Ramos (cell line): ENCODE data around the gene CNTLN.
"Not testable (repeated sequence)": the region's sequence is repeated elsewhere in the genome, so short reads cannot be mapped to it uniquely, and the experiment has no call there.

Experiments
- in situ Hi-C: fragments of 300-500 bp; cut with MboI; formaldehyde crosslinking; loops from one replicate; pipeline ENCODE4 v1.14.3; 2022; ENCODE audit warnings: low sequenced_read_pairs; ENCODE audit not compliant: unreplicated experiment

CNTLN gene

DNA sequence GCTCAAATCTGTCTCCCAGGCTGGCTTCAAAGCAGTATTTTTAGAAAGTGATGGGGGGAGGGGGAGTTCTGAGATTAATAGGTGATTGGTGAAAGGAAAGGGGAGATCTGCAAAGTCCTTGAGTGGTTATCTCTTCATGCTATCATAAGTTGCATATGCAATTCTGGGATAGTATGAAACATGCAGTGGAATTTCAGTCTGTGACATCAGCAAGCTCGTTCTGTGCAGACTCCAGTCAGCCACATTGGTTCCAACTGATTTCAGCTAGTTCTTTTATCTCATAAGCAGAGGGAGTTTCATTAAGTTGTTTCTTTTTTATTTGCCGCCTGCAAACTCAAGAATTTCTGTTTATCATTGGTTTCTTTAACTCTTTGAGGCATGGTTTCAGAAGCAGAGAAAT lies 263.5 kb downstream of the CNTLN start:
- in situ Hi-C loops, result no loop called here

DNA sequence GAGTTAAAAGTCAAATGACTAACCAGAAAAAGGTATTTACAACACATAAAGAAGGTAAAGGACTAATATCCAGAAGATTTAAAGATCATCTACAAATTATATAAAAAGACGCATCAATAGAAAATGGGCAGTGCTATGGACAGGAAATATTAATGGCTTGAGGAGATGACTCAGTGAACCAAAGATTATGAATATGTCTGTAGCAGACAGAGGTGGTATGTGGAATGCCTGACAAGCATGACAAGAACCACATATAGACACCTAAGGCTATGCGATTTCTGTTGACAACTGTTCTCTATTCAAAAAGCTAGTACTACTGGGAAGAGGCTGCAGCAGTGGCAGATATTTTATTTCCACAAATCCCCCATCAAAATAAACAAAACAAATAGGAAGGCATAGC lies 267.0 kb downstream of the CNTLN start:
- in situ Hi-C loops, result no loop called here

DNA sequence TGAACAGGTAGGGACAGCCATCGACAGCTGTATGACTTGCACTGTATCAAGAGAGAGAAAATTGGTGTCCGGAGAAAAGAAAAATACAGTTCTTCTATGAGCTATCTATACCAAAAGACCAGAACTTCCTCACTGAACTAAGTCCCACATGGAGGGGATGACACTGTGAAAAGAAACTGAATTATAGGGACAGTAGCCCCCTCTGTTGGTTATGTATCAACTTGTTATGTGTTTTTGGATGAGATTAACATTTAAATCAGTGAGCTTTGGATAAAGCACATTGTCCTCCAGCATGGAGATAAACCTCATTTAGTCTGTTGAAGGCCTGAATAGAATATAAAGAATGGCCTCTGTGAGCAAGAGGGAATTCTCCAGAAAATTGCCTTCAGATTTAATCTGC lies 267.5 kb downstream of the CNTLN start:
- in situ Hi-C loops, result no loop called here

DNA sequence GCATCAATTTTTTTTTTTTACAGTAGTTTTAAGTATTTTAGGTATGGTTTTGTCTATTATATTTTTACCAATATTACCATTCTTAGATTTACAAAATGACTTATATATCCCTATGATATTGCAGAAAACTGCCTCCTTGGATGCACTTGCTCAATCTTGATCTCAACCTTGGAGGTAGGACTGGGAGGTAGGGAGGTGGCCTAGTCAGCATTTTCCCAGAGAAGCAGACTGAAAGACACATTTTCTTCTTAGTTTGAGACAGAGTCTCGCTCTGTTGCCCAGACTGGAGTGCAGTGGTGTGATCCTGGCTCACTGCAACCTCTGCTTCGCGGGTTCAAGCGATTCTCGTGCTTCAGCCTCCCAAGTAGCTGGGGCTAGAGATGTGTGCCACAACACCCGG lies 268.7 kb downstream of the CNTLN start:
- in situ Hi-C loops, result no loop called here

DNA sequence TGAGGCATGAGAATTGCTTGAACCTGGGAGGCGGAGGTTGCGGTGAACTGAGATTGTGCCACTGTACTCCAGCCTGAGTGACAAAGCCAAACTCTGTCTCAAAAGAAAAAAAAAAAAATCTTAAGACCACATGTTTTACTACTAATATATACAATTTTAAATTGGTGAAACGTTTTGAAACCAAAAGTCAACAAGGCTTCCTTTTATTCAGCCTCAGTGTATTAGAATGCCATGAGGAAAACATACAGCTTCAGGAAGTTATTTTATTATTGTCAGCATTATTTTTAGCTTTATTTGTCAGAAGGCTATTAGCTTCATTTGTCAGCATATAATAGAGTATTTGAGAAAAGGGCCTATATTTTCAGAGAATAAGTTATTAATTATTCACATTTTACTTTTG lies 280.1 kb downstream of the CNTLN start:
- in situ Hi-C loops, result no loop called here

DNA sequence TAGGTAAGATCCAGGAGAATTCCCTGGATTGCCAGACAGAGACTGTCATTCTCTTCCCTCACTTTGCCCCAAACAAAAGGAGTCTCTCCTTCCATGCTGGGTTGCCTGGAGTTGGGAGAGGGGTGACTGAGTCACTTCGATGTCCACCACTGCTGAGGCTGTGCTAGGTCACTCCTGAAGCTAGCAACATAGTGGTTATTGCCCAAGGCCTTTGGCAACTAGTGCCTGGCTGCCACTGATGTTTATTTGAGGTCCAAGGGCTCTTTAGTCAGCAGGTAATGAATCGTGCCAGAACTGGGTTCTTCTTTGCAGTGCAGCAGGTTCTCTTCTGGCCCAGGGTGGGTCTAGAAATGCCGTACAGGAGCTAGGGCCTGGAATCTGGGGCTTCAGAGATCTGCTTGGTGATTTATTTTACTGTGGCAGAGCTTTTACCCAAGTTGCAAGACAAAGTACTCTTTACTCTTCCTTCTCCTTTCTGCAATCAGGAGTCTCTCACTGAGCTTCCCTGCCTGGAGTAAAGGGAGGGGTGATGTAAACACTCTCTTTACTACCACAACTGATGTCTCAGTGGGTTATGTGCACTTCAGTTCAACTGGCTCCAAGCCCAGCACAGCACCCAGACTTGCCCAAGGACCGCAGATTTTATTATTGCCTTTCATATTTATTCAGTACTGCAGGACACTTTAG lies 288.3 kb downstream of the CNTLN start:
- in situ Hi-C loops, result no loop called here

DNA sequence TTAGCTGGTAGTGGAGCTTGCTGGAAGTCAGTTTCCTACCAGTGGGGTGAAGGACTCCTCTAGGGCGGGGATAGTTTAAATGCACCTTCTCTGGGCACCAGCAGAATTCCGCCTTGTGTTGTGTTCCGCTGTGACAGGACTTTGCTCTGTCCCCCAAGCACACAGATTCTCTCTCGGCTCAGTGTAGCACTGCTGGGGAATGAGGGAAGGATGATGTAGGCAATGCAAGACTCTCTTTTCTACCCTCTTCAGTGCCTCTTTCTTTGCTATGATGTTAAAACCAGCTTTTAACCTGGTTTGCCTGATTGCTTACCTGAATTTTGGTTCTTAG lies 288.8 kb downstream of the CNTLN start:
- in situ Hi-C loops, result no loop called here

DNA sequence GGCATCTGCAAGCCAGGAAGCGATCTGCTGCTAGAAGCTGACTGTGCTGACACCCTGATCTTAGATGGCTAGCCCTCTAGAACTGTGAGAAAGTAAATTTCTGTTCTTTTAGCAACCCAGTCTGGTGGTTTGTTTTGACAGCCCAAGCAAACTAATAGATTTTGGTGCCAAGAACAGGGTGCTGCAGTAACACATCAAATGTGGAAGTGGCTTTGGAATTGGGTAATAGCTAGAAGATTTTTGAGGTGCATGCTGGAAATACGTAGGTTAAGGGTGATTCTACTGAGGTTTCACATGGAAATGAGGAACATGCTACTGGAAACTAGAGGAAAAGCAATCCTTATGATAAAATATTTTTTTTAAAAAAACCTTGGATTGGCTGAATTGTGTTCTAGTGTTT lies 290.5 kb downstream of the CNTLN start:
- in situ Hi-C loops, result no loop called here

DNA sequence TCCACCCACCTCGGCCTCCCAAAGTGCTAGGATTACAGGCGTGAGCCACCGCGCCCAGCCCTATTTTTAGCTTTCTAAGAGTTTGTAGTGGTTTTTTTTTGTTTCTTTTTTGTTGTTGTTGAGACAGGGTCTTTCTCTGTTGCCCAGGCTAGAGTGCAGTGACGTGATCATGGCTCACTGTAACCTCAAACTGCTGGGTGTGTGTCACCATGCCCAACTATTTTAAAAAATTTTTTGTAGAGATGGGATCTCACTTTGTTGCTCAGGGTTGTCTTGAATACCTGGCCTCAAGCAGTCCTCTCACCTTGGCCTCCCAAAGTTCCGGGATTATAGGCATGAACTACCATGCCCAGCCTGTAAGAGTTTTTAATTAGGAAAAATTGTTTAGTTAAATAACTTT lies 298.7 kb downstream of the CNTLN start:
- in situ Hi-C loops, result no loop called here

DNA sequence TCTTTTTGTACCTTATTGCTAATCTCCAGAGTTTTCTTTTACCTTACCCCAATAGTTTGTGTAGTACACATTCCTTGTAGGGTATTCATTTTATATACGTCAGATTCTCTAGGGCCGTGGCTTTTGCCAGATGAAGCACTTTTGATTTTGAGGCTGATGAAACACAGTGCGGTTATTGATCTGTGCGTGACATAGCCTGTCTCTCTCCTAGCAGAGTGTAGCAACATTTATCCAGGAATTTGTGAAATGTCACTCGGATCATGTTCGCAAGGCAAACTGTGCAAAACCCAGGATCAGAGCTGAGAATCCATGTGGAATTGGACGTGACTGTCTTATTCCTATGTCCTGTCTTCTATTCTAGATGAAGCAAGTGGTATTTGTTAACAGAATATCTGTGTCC lies 302.0 kb downstream of the CNTLN start:
- in situ Hi-C loops, result no loop called here

DNA sequence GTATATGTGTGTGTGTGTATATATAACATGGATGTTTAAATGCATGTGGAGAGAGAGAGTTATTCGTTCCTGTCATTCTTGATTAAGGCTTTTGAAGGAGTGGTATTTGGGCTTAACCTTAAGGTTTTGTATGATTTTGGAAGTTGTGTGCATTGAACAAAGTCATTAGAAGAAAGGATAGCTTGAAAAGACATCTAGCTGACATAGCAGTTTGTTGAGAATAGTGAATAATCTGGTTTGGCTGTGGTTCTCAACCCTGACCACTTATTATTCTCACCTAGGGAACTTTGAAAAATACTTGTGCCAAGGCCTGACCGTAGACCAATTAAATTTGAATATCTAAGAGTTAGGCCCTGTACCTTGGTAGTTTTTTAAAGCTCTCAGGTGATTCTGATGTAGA lies 303.0 kb downstream of the CNTLN start:
- in situ Hi-C loops, result no loop called here

DNA sequence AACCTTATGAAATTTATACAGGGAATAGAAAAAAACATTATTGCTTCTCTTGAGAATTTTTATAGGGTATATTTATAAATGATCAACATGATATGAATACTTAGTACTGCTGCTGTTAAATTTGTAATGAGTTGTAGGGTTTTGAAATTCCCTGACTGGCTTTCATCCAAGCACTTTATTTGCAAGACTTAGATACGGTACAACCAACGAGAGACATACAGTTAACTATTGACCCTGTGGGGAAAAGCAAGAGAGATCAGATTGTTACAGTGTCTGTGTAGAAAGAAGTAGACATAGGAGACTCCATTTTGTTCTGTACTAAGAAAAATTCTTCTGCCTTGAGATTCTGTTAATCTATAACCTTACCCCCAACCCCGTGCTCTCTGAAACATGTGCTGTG lies 310.3 kb downstream of the CNTLN start:
- in situ Hi-C loops, result not testable (repeated sequence)

DNA sequence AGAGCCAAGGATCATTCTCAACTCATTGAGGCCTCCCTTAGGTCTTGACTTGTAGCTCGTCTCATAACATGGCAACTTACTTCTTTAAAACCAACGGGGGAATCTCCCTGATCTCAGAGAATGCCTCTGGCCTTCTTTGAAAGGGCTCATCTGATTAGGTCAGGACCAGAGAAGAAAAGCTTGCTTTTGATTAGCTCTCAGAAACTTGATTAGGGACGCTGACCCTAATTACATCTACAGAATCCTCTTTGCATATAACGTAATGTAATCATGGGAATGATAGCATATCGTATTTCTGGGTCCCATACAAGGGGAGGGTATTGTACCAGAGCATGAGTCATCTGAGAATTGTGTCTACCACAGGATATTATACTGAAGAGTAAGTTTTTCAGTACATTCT lies 318.9 kb downstream of the CNTLN start:
- in situ Hi-C loops, result loop anchor here (10.0 kb wide), 1 partner anchor 339 kb away; no protein-coding TSS in a partner anchor

DNA sequence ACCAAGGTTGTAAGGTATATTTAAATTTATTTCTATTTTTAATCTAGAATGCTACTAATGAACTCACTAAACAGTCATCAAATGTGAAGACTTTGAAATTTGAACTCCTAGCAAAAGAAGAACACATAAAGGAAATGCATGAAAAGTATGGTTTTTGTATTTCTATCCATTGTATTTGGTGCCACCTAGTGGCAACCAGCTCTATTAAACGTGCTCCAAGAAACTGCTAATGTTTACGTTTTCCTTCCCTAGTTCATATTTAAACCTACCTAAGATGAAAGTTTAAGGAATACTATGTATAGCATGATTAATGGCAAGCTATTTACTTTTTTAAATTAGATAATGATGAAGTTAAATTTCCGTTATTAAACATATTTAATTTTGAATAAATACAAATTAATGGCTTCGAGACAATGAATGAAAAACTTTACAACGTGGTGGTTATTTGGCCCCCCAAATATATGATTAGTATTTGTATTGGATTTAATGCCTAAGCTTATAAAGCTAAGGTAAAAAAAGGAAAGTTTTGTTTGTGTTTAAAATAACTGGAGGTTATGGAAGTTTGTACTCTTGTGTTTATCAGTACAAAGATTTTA lies 328.1 kb downstream of the CNTLN start:
- in situ Hi-C loops, result no loop called here

DNA sequence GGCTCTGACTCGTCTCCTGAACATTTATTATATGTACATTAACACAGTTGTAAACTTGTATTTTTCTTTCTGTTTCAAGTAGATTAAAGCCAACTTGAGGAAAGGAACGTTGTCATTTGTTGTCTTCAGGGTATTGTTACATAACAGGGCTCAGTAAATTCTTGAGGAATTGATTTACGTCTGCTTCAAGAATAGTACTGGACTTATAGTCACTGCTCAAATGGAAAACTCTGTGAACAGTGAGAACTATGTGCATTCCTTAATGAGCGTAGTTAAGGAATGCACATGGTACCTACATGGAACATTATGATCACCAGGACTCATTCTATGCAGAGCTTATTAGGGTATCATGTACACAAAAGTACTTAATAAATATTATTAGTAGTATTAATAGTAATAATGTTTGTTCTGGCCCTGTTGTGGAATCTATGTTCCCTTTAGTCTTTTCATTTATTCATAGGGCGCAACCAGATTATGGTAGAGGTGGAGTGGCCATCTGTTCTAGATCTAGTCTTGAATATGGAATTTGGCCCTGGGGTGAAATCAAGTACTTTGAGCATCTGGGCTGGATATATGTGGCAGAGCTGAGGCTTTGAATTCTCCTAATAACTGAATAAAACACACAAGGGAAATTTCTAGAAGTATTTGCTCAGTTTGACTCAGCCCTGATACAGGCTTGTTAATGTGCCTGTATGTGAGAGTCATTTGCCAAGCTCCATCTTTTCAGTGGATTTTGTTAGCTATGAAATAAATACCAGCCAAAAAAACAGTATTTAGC lies 335.4 kb downstream of the CNTLN start:
- in situ Hi-C loops, result no loop called here

DNA sequence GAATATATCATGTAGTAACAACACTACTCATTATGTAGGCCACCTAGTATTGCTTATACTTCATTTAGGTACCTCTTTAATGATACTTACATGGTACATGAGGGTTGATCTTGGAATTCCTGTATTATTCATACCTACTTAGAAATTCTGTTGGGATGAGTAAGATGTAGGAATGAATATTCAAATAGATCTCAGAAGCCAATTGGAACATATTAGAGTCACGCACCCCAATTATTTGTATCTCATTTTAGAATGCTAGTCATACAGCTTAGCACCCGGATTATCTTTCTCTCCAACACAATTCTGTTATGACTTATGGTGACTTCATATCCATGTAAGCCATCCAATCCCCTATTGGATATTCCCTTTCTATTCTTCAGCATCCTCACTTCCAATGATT lies 337.3 kb downstream of the CNTLN start:
- in situ Hi-C loops, result no loop called here

DNA sequence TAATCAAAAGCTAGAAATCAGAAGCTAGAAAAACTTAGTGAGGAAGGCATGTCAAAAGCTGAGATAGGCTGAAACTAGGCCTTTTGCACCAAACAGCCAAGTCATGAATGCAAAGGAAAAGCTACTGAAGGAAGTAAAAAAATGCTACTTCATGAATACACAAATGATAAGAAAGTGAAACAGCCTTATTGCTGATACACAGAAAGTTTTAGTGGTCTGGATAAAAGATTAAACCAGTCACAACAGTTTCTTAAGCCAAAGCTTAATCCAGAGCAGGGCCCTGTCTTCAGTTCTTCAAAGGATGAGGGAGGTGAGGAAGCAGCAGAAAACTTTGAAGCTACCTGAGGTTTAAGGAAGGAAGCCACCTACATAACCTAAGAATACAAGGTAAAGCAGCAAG lies 341.6 kb downstream of the CNTLN start:
- in situ Hi-C loops, result no loop called here

DNA sequence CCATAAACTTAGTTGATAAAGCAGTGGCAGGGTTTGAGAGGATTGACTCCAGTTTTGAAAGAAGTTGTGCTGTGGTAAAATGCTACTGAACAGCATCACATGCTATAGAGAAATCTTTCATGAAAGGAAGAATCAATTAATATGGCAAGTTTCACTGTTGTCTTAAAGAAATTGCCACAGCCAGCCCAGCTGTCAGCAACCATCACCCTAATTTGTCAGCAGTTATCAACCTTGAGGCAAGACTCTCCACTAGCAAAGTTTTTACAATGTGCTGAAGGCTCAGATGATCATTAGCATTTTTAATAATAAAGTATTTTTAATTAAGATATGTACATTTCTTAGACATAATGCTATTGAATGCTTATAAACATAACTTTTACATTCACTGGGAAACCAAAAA lies 343.0 kb downstream of the CNTLN start:
- in situ Hi-C loops, result no loop called here

DNA sequence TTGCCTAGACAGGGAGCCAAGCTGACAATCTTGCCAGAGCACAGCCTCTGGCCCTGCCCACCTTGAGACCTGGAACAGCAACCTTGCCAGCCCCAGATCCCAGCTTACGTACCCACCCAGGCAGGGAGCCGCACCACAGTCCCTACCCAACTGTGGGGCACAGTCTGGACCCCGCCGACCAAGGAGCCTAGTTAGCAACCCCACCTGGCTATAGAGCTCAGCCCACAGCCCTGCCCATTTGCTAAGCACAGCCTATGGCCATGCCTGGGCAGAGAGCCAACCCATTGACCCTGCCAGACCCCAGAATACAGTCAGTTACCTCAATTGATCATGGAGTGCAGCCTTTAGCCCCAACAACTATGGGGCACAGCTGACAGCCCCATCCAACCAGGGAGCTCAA lies 346.1 kb downstream of the CNTLN start:
- in situ Hi-C loops, result no loop called here

DNA sequence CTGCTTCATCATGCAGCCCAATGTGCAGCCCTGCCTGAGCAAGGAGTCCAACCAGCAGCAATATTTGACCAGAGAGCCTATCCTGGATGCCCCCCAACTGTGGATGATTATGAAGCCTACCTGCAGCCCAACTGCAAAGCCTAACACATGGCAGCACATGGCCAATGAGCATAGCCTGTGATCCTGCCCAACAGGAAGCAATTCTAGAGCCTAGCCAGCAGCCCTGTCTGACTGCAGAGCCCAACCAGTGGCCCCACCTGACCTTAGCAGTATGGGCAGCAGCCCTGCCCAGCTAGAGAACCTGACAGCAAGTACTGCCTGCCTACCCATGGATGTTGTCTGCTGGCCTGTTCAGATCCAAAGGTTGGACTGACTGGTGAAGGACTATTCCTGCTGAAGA lies 346.7 kb downstream of the CNTLN start:
- in situ Hi-C loops, result no loop called here

DNA sequence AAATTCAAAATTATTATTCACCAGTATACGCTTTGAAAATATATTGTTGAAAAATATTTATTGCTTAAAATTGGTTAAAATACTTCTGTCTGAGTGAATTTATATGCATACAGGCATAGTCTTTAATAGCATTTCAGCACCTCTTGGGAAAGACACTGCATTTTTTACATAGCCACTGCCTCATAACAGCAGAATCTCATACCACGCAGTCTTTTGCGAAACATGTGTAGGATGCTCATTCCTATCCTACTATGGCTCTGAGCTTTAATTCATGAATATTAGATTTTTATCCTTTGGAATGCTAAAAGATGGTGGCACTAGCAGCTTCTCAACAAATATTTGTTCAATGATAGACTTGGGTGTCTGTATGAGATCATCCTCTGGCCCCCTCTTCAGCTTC lies 350.1 kb downstream of the CNTLN start:
- in situ Hi-C loops, result no loop called here

DNA sequence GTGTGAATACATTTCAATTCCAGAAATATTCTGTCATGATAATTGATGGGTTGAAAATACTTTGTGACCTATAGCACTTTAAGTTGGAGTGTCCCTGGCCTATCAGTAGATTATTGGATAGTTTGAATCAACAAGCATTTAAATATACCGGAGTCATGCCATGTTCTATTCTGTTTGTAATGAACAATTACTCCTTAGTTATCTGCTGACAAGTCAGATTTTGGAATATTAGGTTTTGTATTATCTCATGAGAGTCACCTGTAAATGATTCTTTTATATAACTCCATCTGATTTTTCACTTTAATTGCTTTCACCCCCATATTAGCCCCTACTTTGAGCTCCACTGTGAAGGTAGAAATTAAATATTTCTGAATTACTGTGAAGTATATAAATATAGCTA lies 351.6 kb downstream of the CNTLN start:
- in situ Hi-C loops, result no loop called here
